ENCODE results near the gene GALNT18.

- TF ChIP-seq CTCF (IDR thresholded peaks at IDR 0.05) (no peak), POLR2A (IDR thresholded peaks at IDR 0.05) (no peak), POLR2AphosphoS5 (IDR thresholded peaks at IDR 0.05; ENCODE audit: insufficient read depth in 1 of 2, low read depth in 1 of 2) (no peak)
Measured at GRCh38 chr11:11561991-11562390, 59.8 kb downstream of the GALNT18 start.
